Mucosa of descending colon (tissue), 3 donors: Measurements from ENCODE around the gene RNF144B. TPM values are rescaled to one million over a fixed set of nuclear protein-coding genes. Genes with fewer than 3 reads are reported as not detected.

Experiments
- ATAC-seq: fragments of 200-7000 bp; cut with Tn5 transposase; one replicate; pipeline ENCODE4 v1.9.1; 2020; ENCODE audit warnings: mild to moderate bottlenecking, moderate library complexity
- DNase-seq, 3 donors: peaks; one replicate each; pipeline ENCODE4 v3.0.0-alpha.2; 2020
- H3K36me3 ChIP-seq: fragments of 200-600 bp; one replicate; pipeline ENCODE4 v1.8.0; 2021; ENCODE audit warnings: low read depth, mild to moderate bottlenecking
- H3K4me1 ChIP-seq: fragments of 200-600 bp; one replicate; pipeline ENCODE4 v1.8.0; 2021; ENCODE audit warnings: low read depth, mild to moderate bottlenecking
- H3K4me3 ChIP-seq: fragments of 200-600 bp; one replicate; pipeline ENCODE4 v1.8.0; 2021; ENCODE audit warnings: mild to moderate bottlenecking
- H3K9me3 ChIP-seq: fragments of 200-600 bp; one replicate; pipeline ENCODE4 v1.8.0; 2021; ENCODE audit warnings: mild to moderate bottlenecking
- CTCF ChIP-seq: fragments of 200-600 bp; IDR thresholded peaks from one replicate; pipeline ENCODE4 v1.8.0; 2022; ENCODE audit warnings: antibody characterized with exemption, mild to moderate bottlenecking
- intact Hi-C, 2 donors: fragments of 100-400 bp; cut with DNase I in 1 of 2; cut with micrococcal nuclease in 1 of 2; formaldehyde crosslinking; loops; one replicate each; pipeline versions ENCODE4 v1.11.0 to v1.11.1; 2022; cut with DNase I, micrococcal nuclease
- total RNA-seq, 3 donors: library from RNA; stranded (reverse); fragmentation: NEBNext Ultra II Directional in 2 of 3; extraction: Animal tissue kit (Norgen Biotek cat#: 25700) in 2 of 3; gene quantifications; one replicate each; pipeline versions ENCODE4 v1.2.1 to v1.2.4, GENCODE V29; 2021 to 2023
- donor health status: DM: no; HTN: no; CAD: no; lungs with moderate emphysema.
- donor health status: DM: no; HTN: no; CAD: no.
- donor health status: DM: no; HTN: yes; CAD: no.

The RNF144B gene
- total RNA-seq, 3 donors from 2014 or later, result 5.9 to 8.7 (median 8.0) TPM

DNA sequence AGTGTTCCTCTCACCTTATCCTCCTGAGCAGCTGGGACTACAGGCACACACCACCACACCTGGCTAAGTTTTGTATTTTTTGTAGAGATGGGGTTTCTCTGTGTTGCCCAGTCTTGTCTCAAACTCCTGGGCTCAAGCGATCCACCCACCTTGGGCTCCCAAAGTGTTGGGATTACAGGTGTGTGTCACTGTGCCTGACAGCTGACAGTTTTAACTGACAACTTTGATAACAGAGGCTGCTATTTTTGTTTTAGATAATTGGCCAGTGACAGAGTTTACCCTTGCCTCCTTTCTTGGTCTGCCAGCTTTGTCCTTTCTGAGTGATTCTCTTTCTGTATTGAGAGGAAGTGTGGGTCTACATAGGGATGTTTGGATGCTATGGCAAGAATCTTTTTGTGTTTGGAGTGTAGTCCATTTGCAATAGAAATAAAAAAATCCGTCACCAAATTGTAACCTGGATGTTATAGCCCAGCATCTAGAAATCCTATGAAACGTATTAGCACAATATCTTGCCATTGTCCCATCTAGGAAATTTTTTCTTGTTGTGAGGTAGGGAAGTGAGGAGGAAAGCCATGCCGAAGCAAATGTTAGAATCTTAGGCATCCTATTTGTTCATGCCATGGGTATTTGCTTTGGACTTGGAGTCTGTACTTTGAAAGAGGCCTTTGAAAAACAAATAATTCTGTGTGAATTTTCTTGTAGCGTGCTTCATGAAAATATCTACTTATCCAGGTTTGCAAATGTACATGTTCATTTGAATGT is 80.8 kb downstream of the RNF144B start:
- DNase-seq, result no peak
- no peak for TF ChIP-seq CTCF
- H3K4me1 ChIP-seq, result no peaks in the 10 kb centered on the region
- ATAC-seq, result no peak
- intact Hi-C loops, result no loop called here
- H3K36me3 ChIP-seq, result no peaks in the 10 kb centered on the region
- no peak overlapping the region for H3K4me3 ChIP-seq
- H3K9me3 ChIP-seq, result no peaks in the 10 kb centered on the region

DNA sequence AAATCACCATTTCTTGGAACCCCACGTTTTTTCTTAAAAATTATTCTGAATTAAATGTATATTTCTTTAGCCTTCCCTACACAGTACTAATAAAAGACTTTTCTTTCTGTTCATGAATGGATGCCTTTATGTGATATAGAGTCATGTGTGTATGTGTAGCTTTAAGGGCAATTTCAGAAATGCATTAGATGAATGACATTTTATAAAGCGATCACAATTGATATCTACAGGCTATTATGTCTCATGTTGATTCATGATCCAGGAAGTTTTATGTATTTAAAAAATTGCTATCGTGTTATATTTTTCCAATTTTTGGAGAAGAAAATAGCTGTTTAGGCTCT is 81.3 kb downstream of the RNF144B start:
- DNase-seq, result no peak
- Histone ChIP-seq H3K9me3 (no peaks in the 10 kb centered on the region), H3K4me3 (no peak overlapping the region), H3K4me1 (no peaks in the 10 kb centered on the region), H3K36me3 (no peaks in the 10 kb centered on the region)
- intact Hi-C loops, result no loop called here
- ATAC-seq, result no peak
- TF ChIP-seq CTCF, result no peak

- ATAC-seq, result no peak
- TF ChIP-seq CTCF, result no peak
- no peak for DNase-seq
- no peak overlapping the region for H3K4me3 ChIP-seq
- no peaks in the 10 kb centered on the region for H3K4me1 ChIP-seq
- no peaks in the 10 kb centered on the region for H3K36me3 ChIP-seq
- intact Hi-C loops, result no loop called here
- no peaks in the 10 kb centered on the region for H3K9me3 ChIP-seq
Measured at GRCh38 chr6:18469536-18469935, 82.4 kb downstream of the RNF144B start.

GRCh38 chr6:18471232-18471964 is 84.2 kb downstream of the RNF144B start:
- no peak overlapping the region for H3K4me3 ChIP-seq
- H3K36me3 ChIP-seq, result no peaks in the 10 kb centered on the region
- no peaks in the 10 kb centered on the region for H3K9me3 ChIP-seq
- no peaks in the 10 kb centered on the region for H3K4me1 ChIP-seq
- intact Hi-C loops, result no loop called here
- DNase-seq (no peak), ATAC-seq (no peak)
- no peak for TF ChIP-seq CTCF

GRCh38 chr6:18472941-18473340 is 85.8 kb downstream of the RNF144B start:
- DNase-seq, result no peak
- Histone ChIP-seq H3K9me3 (no peaks in the 10 kb centered on the region), H3K36me3 (no peaks in the 10 kb centered on the region), H3K4me3 (no peak overlapping the region), H3K4me1 (no peaks in the 10 kb centered on the region)
- ATAC-seq, result no peak
- intact Hi-C loops, result no loop called here
- no peak for TF ChIP-seq CTCF
